GM12865 (cell line): ENCODE measurements around the gene FKBP7.
A peak's percentile ranks its signal among the peaks of the same experiment; 100 is the strongest.
"Not testable (repeated sequence)": the region's sequence is repeated elsewhere in the genome, so short reads cannot be mapped to it uniquely, and the experiment has no call there.

ENCODE experiments used
- DNase-seq: peaks from one replicate; pipeline ENCODE4 v3.0.0; 2010; ENCODE audit warnings: low read depth
- H3K4me3 ChIP-seq: 2 replicates; pipeline ENCODE4 v1.5.1; 2011; ENCODE audit warnings: mild to moderate bottlenecking, low read depth, low read length, control low read depth
- TF ChIP-seq, protein P1 (sequence below): IDR thresholded peaks from 2 replicates; pipeline ENCODE4 v1.5.1; 2011; ENCODE audit warnings: low read length, control low read depth, low read depth, inconsistent platforms; ENCODE audit not compliant: insufficient read depth; ENCODE audit errors: missing control alignments

Gene FKBP7

DNA sequence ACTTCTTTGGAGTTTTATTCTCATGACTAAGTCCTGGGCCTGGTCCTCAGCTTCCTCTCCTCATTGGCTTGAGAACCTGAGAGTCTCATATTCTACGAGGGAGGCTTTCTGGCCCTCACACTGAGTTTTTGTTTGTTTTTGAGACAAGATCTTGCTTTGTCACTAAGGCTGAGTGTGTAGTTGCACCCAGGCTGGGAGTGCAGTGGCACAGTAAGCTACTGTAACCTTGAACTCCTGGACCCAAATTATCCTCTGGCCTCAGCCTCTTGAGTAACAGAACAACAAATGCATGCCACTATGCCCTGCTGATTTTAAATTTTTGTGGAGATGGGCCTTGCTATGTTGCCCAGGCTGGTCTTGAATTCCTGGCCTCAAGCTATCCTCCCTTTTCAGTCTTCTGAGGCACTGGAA is 50.0 kb downstream of the FKBP7 start:
- no peak for DNase-seq
- H3K4me3 ChIP-seq = no peak overlapping the region
- TF ChIP-seq, protein P1, sequence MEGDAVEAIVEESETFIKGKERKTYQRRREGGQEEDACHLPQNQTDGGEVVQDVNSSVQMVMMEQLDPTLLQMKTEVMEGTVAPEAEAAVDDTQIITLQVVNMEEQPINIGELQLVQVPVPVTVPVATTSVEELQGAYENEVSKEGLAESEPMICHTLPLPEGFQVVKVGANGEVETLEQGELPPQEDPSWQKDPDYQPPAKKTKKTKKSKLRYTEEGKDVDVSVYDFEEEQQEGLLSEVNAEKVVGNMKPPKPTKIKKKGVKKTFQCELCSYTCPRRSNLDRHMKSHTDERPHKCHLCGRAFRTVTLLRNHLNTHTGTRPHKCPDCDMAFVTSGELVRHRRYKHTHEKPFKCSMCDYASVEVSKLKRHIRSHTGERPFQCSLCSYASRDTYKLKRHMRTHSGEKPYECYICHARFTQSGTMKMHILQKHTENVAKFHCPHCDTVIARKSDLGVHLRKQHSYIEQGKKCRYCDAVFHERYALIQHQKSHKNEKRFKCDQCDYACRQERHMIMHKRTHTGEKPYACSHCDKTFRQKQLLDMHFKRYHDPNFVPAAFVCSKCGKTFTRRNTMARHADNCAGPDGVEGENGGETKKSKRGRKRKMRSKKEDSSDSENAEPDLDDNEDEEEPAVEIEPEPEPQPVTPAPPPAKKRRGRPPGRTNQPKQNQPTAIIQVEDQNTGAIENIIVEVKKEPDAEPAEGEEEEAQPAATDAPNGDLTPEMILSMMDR = no peak

DNA sequence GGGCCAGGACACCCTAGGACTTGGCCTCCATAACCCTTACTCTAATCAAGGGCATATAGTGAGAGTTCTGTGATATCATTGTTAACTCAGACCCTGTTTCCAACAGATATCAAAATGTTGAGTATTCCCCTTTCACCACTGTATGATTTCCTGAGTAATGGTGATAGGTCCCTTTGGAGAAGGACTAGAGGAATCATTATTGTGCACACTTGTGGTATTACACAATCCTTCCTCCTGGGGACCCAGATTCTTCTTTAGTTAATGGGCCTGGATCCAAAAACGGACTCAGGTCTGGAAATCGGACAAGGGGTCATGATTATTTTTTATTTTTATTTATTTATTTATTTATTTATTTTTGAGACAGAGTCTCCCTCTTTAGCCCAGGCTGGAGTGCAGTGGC is 50.9 kb downstream of the FKBP7 start:
- TF ChIP-seq, protein P1 = no peak
- H3K4me3 ChIP-seq = no peak overlapping the region
- DNase-seq = no peak

DNA sequence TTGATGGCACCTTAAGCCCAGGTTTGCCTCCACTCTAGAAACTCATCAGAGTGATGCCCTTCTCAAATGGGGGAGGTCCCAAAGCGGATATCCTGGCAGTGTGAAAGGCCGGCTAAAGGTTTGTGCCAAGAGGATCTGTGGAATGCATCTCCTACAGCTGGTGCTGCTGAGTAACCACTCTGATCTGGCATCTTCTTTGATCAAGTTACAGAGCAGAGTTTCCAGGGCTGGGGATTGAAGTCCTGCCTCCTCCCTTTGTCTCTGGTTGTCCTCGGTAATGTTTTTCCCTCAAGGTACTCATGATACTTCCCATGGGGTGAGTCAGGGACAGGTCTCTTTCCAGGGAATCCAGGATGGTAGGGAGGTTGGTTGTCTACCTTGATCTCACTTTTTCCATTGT is 52.0 kb downstream of the FKBP7 start:
- H3K4me3 ChIP-seq = no peak overlapping the region
- no peak for DNase-seq
- TF ChIP-seq, protein P1 = no peak

DNA sequence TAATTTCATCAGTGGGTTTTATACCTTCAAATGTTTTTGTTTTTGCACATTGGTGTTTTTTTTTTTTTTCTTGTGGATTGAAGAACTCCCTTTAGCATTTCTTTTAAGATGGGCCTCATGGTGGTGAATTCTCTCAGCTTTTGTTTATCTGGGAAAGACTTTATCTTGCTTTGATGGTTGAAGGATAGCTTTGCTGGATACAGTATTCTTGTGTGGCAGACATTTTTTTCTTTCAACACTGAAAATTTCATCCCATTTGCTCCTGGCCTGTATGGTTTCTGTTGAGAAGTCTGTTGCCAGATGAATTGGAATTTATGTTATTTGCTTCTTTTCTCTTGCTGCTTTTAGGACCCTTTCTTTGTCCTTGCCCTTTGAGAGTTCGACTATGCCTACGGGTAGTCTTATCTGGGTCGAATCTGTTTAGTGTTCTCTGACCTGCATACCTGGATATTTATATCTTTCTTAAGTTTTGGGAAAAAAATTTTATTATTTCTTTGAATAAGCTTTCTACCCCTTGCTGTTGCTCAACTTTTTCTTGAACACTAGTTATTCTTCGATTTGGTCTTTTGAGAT is 53.1 kb downstream of the FKBP7 start:
- no peak for DNase-seq
- H3K4me3 ChIP-seq = no peak overlapping the region
- TF ChIP-seq, protein P1 = no peak

DNA sequence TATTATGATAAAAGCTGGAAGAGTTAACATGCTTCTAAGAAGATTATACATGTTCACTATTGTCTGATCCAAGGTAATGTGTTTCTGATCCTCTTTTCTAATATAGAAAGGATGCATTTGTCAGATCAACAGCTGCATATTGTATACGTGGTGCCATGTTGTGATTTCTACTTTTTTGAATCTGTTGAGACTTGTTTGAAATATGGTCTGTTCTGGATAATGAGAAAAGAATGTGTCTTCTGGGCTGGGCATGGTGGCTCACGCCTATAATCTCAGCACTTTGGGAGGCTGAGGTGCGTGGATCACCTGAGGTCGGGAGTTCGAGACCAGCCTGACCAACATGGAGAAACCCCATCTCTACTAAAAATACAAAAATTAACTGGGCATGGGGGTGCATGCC is 54.7 kb downstream of the FKBP7 start:
- not testable (repeated sequence) for H3K4me3 ChIP-seq, DNase-seq

DNA sequence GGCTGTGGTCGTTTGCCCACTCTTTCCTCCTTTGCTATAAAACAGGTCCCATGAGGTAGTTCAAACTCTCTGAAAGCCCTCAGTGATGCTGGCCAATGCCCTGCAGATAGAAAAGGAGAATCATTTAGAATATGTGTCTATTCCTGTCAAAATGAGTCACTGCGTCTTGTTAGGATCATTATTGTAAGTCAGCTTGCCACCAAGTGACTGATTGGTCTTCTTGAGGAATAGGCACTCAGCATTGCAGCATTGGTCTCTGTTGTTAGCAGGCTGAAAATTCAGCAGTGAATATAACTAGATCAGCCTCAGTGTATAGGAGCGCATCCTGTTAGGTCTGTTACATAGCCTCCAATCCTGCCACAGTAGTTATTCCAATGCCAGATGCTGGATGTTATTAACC is 56.3 kb downstream of the FKBP7 start:
- DNase-seq = no peak
- H3K4me3 ChIP-seq = no peak overlapping the region
- TF ChIP-seq, protein P1 = no peak

DNA sequence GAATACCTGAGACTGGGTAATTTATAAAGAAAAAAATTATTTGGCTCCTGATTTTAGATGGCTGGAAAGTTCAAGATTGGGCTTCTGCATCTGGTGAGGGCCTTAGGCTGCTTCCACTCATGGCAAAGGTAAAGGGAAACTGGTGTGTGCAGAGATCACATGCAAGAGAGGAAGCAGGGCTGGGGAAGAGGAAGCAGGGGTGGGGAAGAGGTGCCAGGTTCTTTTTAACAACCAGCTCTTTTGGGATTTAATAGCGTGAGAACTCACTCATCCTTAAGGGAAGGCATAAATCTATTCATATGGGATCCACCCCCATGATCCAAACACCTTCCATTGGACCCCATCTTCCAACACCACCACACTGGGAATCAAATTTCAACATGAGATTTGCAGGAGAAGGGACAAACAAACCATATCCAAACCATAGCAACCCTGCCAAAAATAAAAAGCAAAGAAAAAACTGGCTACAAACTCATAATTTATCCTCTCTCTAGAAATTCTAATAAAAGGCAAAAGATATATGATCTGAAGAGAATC is 57.9 kb downstream of the FKBP7 start:
- no peak for DNase-seq
- no peak overlapping the region for H3K4me3 ChIP-seq
- TF ChIP-seq, protein P1 = no peak

DNA sequence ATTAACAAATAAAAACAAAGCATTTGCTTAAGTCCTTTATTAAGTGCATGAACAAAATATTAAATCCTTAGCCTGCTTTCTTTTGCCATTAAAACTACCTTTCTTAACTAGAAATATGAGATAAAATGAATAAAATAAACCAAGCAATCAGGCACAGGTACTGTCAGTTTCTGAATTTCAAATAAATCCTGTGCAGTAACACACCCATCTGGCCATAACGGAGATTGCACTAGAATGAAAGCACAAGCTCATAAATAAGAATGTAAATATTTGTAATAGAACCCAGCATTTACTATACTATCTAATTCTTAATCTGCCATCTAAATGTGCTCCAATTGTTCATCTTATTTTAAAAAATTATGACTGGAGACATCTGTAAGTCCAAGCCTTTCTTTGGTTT is 59.3 kb downstream of the FKBP7 start:
- TF ChIP-seq, protein P1 = peak; percentile 30
- no peak overlapping the region for H3K4me3 ChIP-seq
- DNase-seq = peak; percentile 47
